DOHH2 (cell line): ENCODE results near the gene SLCO4C1.

Source experiments
- H3F3A ChIP-seq: fragments of 200-600 bp; sonication (generic), shearing (Covaris generic); 2 replicates; pipeline ENCODE4 v1.6.0; 2016; ENCODE audit warnings: antibody characterized with exemption, mild to moderate bottlenecking; ENCODE audit not compliant: control insufficient read depth, insufficient read depth
- H3K27ac ChIP-seq: fragments of 200-600 bp; sonication (generic); 2 replicates; pipeline ENCODE4 v1.5.1; 2014; ENCODE audit warnings: low read depth, mild to moderate bottlenecking, low read length, moderate library complexity
- H3K27me3 ChIP-seq: fragments of 200-600 bp; sonication (generic); 2 replicates; pipeline ENCODE4 v1.6.1; 2014; ENCODE audit warnings: mild to moderate bottlenecking, low read length, mixed read lengths; ENCODE audit not compliant: control insufficient read depth
- H3K36me3 ChIP-seq: fragments of 200-600 bp; sonication (generic); 2 replicates; pipeline ENCODE4 v1.6.1; 2014; ENCODE audit warnings: mild to moderate bottlenecking, low read length, moderate library complexity, mixed read lengths; ENCODE audit not compliant: control insufficient read depth
- H3K4me1 ChIP-seq: fragments of 200-600 bp; sonication (generic); 2 replicates; pipeline ENCODE4 v1.6.1; 2014; ENCODE audit warnings: mild to moderate bottlenecking, low read length, mixed read lengths; ENCODE audit not compliant: control insufficient read depth
- H3K4me2 ChIP-seq: fragments of 200-600 bp; sonication (generic); 2 replicates; pipeline ENCODE4 v1.6.0; 2014; ENCODE audit warnings: mild to moderate bottlenecking, low read length, moderate library complexity
- H3K4me3 ChIP-seq: fragments of 200-600 bp; sonication (generic); 2 replicates; pipeline ENCODE4 v1.5.1; 2014; ENCODE audit warnings: mild to moderate bottlenecking, low read length, mixed read lengths
- H3K79me2 ChIP-seq: fragments of 200-600 bp; sonication (generic); 2 replicates; pipeline ENCODE4 v1.6.1; 2014; ENCODE audit warnings: mild to moderate bottlenecking, low read length, mixed read lengths; ENCODE audit not compliant: control insufficient read depth
- H3K9me2 ChIP-seq: fragments of 200-600 bp; sonication (generic); replicated peaks from 2 replicates; pipeline ENCODE4 v1.6.1; 2014; ENCODE audit warnings: mild to moderate bottlenecking, low read length, mixed read lengths; ENCODE audit not compliant: control insufficient read depth
- H3K9me3 ChIP-seq: fragments of 200-600 bp; sonication (generic); 2 replicates; pipeline ENCODE4 v1.6.1; 2014; ENCODE audit warnings: antibody characterized with exemption, low read length, mixed read lengths; ENCODE audit not compliant: control insufficient read depth, insufficient read depth
- H4K20me1 ChIP-seq: fragments of 200-600 bp; sonication (generic); 2 replicates; pipeline ENCODE4 v1.6.0; 2014; ENCODE audit warnings: low read depth, mild to moderate bottlenecking, antibody characterized with exemption, low read length, moderate library complexity; ENCODE audit not compliant: control insufficient read depth, insufficient read depth
- EZH2phosphoT487 ChIP-seq: fragments of 200-600 bp; sonication (generic); IDR thresholded peaks from 2 replicates; pipeline ENCODE4 v1.6.1; 2017; ENCODE audit warnings: borderline replicate concordance, mild to moderate bottlenecking, antibody characterized with exemption, low read length, moderate library complexity, mixed read lengths
- TF ChIP-seq, protein P1 (sequence below): fragments of 200-600 bp; sonication (generic); IDR thresholded peaks from one replicate; pipeline ENCODE4 v1.5.1; 2014; ENCODE audit warnings: antibody characterized with exemption, mild to moderate bottlenecking, low read depth, low read length; ENCODE audit not compliant: poor library complexity, severe bottlenecking

The SLCO4C1 gene

DNA sequence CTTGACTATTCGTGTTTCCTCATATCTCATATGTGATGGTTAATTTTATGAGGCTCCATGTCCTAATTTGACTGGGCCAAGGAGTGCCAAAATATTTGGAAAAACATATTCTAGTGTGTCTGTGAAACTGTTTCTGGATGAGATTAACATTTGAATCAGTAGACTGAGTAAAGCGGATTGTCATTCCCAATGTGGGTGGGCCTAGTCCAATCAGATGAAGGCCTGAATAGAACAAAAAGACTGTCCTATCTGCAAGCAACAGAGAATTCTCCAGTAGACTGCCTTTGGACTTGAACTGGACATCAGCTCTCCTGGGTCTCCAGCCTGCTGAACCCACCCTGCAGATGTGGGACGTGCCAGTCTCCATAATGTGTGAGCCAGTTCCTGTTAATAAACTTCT is 13.5 kb upstream of the SLCO4C1 start:
- Histone ChIP-seq H3K9me3 (no peaks in the 10 kb centered on the region), H3K9me2 (no peaks in the 10 kb centered on the region), H3K27me3 (no peaks in the 10 kb centered on the region), H3F3A (no peaks in the 10 kb centered on the region), H4K20me1 (no peaks in the 10 kb centered on the region), H3K36me3 (no peaks in the 10 kb centered on the region), H3K79me2 (no peaks in the 10 kb centered on the region), H3K4me1 (no peaks in the 10 kb centered on the region), H3K4me2 (no peak overlapping the region), H3K4me3 (no peak overlapping the region), H3K27ac (no peak overlapping the region)
- TF ChIP-seq, protein P1, sequence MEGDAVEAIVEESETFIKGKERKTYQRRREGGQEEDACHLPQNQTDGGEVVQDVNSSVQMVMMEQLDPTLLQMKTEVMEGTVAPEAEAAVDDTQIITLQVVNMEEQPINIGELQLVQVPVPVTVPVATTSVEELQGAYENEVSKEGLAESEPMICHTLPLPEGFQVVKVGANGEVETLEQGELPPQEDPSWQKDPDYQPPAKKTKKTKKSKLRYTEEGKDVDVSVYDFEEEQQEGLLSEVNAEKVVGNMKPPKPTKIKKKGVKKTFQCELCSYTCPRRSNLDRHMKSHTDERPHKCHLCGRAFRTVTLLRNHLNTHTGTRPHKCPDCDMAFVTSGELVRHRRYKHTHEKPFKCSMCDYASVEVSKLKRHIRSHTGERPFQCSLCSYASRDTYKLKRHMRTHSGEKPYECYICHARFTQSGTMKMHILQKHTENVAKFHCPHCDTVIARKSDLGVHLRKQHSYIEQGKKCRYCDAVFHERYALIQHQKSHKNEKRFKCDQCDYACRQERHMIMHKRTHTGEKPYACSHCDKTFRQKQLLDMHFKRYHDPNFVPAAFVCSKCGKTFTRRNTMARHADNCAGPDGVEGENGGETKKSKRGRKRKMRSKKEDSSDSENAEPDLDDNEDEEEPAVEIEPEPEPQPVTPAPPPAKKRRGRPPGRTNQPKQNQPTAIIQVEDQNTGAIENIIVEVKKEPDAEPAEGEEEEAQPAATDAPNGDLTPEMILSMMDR: no peak
- no peak for TF ChIP-seq EZH2phosphoT487

DNA sequence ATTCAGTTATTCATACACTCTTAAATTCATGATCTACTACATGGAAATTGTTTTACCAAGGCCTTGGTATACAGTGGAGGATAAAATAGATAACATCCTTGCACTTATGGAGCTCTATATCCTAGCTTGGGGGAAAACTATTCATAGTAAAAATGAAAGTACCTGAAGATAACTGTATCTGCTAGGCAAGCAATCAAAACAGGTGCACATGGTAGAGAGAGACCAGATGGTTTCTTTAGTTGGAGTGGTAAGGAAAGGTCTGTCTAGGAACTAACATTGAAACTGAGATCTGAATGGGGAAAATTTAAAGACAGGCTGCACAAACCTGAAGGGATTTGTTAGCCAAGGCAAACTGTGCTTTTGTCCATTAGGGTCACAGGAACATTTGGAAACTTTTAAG is 11.1 kb upstream of the SLCO4C1 start:
- Histone ChIP-seq H3K9me3 (no peaks in the 10 kb centered on the region), H3K9me2 (no peaks in the 10 kb centered on the region), H3K4me1 (no peaks in the 10 kb centered on the region), H3K4me3 (no peak overlapping the region), H3F3A (no peaks in the 10 kb centered on the region), H3K36me3 (no peaks in the 10 kb centered on the region), H3K27ac (no peak overlapping the region), H3K79me2 (no peaks in the 10 kb centered on the region), H4K20me1 (no peaks in the 10 kb centered on the region), H3K27me3 (no peaks in the 10 kb centered on the region), H3K4me2 (no peak overlapping the region)
- TF ChIP-seq, protein P1: no peak
- no peak for TF ChIP-seq EZH2phosphoT487

DNA sequence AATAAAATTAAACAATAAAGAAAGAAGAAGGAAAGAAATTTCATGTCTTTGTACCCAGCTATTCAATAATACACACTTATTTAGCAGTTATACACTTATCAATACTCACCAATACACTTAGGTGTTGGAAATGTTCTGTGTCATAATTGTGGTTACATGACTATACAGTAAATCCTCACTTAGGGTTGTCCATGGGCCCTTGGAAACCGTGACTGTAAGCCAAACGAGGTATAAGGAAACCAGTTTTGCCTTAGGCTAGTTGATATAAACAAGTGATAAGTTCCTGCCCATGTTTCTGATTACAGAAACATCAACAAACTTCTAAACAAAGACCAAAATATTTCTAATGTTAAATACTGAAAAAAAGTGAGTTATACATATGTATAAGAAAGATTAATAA is 10.0 kb upstream of the SLCO4C1 start:
- H3K4me3 ChIP-seq: no peak overlapping the region
- H3K27me3 ChIP-seq: no peaks in the 10 kb centered on the region
- no peaks in the 10 kb centered on the region for H4K20me1 ChIP-seq
- H3K36me3 ChIP-seq: no peaks in the 10 kb centered on the region
- TF ChIP-seq, protein P1: no peak
- no peak for TF ChIP-seq EZH2phosphoT487
- H3K27ac ChIP-seq: no peak overlapping the region
- H3K79me2 ChIP-seq: no peaks in the 10 kb centered on the region
- no peaks in the 10 kb centered on the region for H3K9me3 ChIP-seq
- no peaks in the 10 kb centered on the region for H3K4me1 ChIP-seq
- H3K4me2 ChIP-seq: no peak overlapping the region
- H3F3A ChIP-seq: no peaks in the 10 kb centered on the region
- H3K9me2 ChIP-seq: no peaks in the 10 kb centered on the region
